Measurements from ENCODE around the gene RAD51B.

The RAD51B gene

DNA sequence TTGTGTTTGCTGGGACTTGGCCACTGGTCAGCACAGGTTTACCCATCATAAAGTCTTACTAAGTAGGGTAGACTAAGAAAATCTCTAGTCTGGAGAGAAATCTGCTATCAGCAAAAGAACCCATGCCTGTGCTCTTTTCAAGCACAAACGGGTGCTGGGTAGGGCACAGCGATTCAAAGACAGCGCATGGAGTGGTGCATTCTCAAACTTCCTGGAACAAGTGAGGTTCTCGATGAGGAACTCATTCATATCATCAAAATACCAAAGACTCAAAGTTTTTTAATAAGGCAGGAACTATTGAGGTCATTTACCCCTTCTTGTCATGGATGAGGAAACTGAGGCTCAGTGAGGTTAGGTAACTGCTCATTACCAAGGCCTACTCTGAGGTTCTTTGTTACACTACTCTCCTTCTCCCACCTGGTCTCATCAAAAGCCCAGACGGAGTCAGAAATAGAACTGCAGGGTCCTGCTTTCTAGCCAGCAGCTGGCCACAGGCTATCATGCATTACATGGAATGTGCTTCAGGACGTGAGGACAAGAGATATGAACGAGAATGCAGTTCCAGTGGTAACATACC is 583.0 kb downstream of the RAD51B start:
- Histone ChIP-seq H3K9ac (ENCODE audit: low read length in 5 of 5) (no peak overlapping the region), H3K9me3 (ENCODE audit: control insufficient read depth in 5 of 5, low read length in 5 of 5) (no peaks in the 10 kb centered on the region), H3K4me1 (ENCODE audit: control insufficient read depth in 5 of 5, insufficient read depth in 5 of 5, low read length in 5 of 5) (peaks cover 7 to 48% (median 33%) of the 10 kb centered on the region in 5 donors), H3K4me3 (ENCODE audit: low read depth in 1 of 5, low read length in 5 of 5) (no peak overlapping the region), H3K36me3 (ENCODE audit: control insufficient read depth in 5 of 5, insufficient read depth in 5 of 5, low read length in 5 of 5) (no peaks in the 10 kb centered on the region), H3K27ac (ENCODE audit: low read depth, low read length) (peak overlapping the region; percentile 43), H3K27me3 (ENCODE audit: control insufficient read depth in 5 of 5, insufficient read depth in 4 of 5, low read length in 5 of 5) (no peaks in the 10 kb centered on the region)

DNA sequence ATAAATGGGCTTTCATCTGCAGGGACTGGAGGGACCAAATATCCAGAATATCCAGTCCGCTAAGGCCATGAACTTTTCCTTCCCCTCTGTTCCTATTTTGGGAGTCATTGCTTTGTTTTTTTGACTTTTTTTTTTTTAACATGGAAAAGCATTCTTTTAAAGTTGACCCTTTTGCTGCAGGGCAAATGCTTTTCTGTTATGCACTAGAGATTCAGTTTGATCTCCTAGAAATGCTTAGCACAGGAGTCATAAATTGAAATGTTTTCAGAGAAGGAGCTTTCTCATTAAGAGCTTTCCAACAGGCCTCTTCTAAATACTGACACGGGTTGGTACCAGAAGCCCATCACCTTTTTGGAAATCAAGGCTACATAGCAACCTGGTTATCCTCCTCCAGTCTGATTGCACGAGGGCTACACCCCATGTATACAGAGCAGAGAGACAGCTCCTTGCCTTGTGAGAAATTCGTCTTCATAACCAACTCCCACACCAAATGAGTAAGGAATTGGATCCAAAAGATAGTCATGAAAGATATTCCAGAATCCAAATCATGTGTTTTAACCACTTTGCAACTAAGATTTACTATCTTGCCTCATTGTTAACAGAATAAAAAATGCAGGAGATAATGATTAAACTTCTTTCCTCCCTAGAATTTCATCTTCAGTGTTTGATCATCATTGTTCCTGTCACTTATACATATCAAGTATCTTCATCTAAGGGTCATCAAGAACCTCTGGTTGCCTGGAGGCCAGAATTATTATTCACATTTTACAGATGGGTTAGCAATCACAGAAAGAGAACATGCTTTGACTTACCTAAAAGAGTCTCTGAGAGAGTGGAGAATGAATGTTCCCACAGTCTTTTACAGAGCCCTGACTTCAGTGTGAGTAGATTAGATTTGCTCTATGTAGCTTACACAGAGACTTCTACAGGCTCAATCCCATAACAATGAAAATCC is 583.9 kb downstream of the RAD51B start:
- no peaks in the 10 kb centered on the region for H3K9me3 ChIP-seq (ENCODE audit: control insufficient read depth in 5 of 5, low read length in 5 of 5)
- H3K27ac ChIP-seq (ENCODE audit: low read depth, low read length): peak overlapping the region; percentile 43
- H3K9ac ChIP-seq (ENCODE audit: low read length in 5 of 5): no peak overlapping the region
- no peaks in the 10 kb centered on the region for H3K36me3 ChIP-seq (ENCODE audit: control insufficient read depth in 5 of 5, insufficient read depth in 5 of 5, low read length in 5 of 5)
- H3K27me3 ChIP-seq (ENCODE audit: control insufficient read depth in 5 of 5, insufficient read depth in 4 of 5, low read length in 5 of 5): no peaks in the 10 kb centered on the region
- H3K4me3 ChIP-seq (ENCODE audit: low read depth in 1 of 5, low read length in 5 of 5): no peak overlapping the region
- H3K4me1 ChIP-seq (ENCODE audit: control insufficient read depth in 5 of 5, insufficient read depth in 5 of 5, low read length in 5 of 5): peaks cover 7 to 39% (median 24%) of the 10 kb centered on the region in 5 donors

DNA sequence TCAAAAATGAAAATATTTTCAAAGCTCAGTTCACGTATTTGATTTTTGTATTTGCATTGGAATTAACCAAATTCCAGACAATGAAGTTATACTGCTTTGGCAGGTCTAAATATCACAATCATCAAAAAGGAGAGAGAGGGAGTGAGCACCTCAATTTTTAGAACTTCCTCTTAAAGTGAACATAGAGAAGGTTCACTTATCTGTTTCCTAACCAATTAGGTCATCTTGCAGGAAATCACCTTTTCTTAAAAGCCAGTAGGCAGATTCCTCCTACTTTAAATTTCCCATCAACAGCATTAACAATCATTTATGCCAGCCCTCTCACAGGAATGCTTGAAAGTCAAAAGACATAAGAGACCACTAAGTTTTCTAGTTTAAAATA is 584.6 kb downstream of the RAD51B start:
- Histone ChIP-seq H3K4me3 (ENCODE audit: low read depth in 1 of 5, low read length in 5 of 5) (no peak overlapping the region), H3K27ac (ENCODE audit: low read depth, low read length) (peak overlapping the region; percentile 31), H3K27me3 (ENCODE audit: control insufficient read depth in 5 of 5, insufficient read depth in 4 of 5, low read length in 5 of 5) (no peaks in the 10 kb centered on the region), H3K4me1 (ENCODE audit: control insufficient read depth in 5 of 5, insufficient read depth in 5 of 5, low read length in 5 of 5) (peaks cover 7 to 35% (median 22%) of the 10 kb centered on the region in 5 donors), H3K36me3 (ENCODE audit: control insufficient read depth in 5 of 5, insufficient read depth in 5 of 5, low read length in 5 of 5) (no peaks in the 10 kb centered on the region), H3K9me3 (ENCODE audit: control insufficient read depth in 5 of 5, low read length in 5 of 5) (no peaks in the 10 kb centered on the region), H3K9ac (ENCODE audit: low read length in 5 of 5) (no peak overlapping the region)

DNA sequence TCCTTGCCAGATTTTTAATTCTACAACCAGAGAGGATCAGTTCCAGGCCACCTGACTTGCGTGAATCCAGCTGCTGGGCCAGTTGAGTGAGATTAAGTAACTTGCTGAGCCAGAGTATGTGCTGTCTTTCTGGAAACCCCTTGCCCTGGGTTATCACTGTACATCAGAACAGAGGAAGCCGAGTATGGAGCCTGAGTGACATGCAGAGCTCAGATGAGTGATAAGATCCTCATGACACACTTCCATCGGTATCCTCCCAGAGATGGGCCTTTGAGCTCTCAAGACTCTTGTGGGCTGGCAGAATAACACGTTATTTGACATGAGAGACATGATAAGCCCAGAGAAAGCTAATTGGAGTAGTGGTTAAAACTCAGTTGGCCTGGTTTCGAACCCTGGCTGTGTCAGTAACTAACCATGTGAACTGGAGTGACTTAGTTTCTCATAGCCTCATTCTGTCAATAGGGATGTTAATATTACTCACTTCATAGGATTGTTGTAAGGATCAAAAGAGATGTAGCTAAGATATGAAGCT is 585.1 kb downstream of the RAD51B start:
- H3K4me1 ChIP-seq (ENCODE audit: control insufficient read depth in 5 of 5, insufficient read depth in 5 of 5, low read length in 5 of 5): peaks cover 7 to 37% (median 22%) of the 10 kb centered on the region in 5 donors
- no peaks in the 10 kb centered on the region for H3K36me3 ChIP-seq (ENCODE audit: control insufficient read depth in 5 of 5, insufficient read depth in 5 of 5, low read length in 5 of 5)
- peak overlapping the region; percentile 31 for H3K27ac ChIP-seq (ENCODE audit: low read depth, low read length)
- no peak overlapping the region for H3K9ac ChIP-seq (ENCODE audit: low read length in 5 of 5)
- H3K4me3 ChIP-seq (ENCODE audit: low read depth in 1 of 5, low read length in 5 of 5): no peak overlapping the region
- no peaks in the 10 kb centered on the region for H3K9me3 ChIP-seq (ENCODE audit: control insufficient read depth in 5 of 5, low read length in 5 of 5)
- no peaks in the 10 kb centered on the region for H3K27me3 ChIP-seq (ENCODE audit: control insufficient read depth in 5 of 5, insufficient read depth in 4 of 5, low read length in 5 of 5)

DNA sequence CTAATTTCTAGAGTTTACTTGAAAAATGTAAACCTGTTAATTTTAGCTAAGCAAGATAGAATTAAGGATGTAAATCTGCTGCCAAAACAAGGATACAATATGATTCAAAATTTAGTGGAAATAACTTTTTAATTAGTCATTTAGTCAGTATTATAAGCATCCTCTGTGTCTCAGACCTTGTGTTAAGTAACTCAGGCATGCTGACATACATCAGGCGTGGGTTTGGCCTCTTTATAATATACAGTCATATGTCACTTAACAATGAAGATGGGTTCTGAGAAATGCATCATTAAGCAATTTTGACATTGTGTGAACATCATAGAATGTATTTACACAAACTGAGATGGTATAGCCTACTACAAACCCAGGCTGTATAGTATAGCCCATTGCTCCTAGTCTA is 586.4 kb downstream of the RAD51B start:
- no peaks in the 10 kb centered on the region for H3K36me3 ChIP-seq (ENCODE audit: control insufficient read depth in 5 of 5, insufficient read depth in 5 of 5, low read length in 5 of 5)
- H3K9me3 ChIP-seq (ENCODE audit: control insufficient read depth in 5 of 5, low read length in 5 of 5): no peaks in the 10 kb centered on the region
- H3K27me3 ChIP-seq (ENCODE audit: control insufficient read depth in 5 of 5, insufficient read depth in 4 of 5, low read length in 5 of 5): no peaks in the 10 kb centered on the region
- no peak overlapping the region for H3K9ac ChIP-seq (ENCODE audit: low read length in 5 of 5)
- no peak overlapping the region for H3K27ac ChIP-seq (ENCODE audit: low read depth, low read length)
- H3K4me1 ChIP-seq (ENCODE audit: control insufficient read depth in 5 of 5, insufficient read depth in 5 of 5, low read length in 5 of 5): peaks cover 7 to 26% (median 19%) of the 10 kb centered on the region in 5 donors
- no peak overlapping the region for H3K4me3 ChIP-seq (ENCODE audit: low read depth in 1 of 5, low read length in 5 of 5)

DNA sequence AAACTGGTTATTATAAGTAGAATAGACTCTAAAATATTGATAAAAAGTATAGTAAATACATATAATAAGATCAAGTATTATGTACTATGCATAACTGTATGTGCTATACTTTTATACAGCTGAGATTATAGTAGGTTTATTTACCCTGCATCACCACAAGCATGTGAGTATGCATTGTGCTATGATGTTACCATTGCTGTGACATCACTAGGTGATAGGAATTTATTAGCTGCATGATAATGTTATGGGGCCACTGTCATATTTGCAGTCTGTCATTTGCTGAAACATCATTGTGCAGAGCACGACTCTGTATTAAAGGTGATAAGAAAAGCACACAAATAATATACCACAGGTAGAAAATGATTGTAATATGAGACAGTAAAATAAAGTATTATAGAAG is 587.7 kb downstream of the RAD51B start:
- no peak overlapping the region for H3K9ac ChIP-seq (ENCODE audit: low read length in 5 of 5)
- H3K27me3 ChIP-seq (ENCODE audit: control insufficient read depth in 5 of 5, insufficient read depth in 4 of 5, low read length in 5 of 5): no peaks in the 10 kb centered on the region
- no peaks in the 10 kb centered on the region for H3K36me3 ChIP-seq (ENCODE audit: control insufficient read depth in 5 of 5, insufficient read depth in 5 of 5, low read length in 5 of 5)
- no peak overlapping the region for H3K27ac ChIP-seq (ENCODE audit: low read depth, low read length)
- no peak overlapping the region for H3K4me3 ChIP-seq (ENCODE audit: low read depth in 1 of 5, low read length in 5 of 5)
- H3K9me3 ChIP-seq (ENCODE audit: control insufficient read depth in 5 of 5, low read length in 5 of 5): no peaks in the 10 kb centered on the region
- peaks cover 7 to 22% (median 19%) of the 10 kb centered on the region in 5 donors for H3K4me1 ChIP-seq (ENCODE audit: control insufficient read depth in 5 of 5, insufficient read depth in 5 of 5, low read length in 5 of 5)

DNA sequence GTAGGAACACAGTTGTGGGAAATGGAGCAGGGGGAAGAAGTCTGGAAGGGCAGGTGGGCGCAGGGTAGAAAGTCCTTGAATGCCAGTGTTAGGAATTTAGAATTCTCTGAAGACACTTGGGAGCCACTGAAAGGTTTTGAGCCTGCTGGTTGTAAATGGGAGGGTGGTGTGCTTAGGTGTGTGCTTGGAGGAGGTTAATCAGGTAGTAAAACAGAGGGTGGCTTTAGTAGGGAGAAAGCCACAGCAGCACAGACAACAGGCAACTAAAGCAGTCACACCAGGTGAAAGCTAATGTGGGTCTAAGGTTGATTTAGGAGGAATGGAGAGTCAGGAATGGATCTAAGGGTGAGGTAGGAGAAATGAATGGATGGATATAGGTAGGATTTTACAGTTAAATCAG is 588.2 kb downstream of the RAD51B start:
- H3K4me1 ChIP-seq (ENCODE audit: control insufficient read depth in 5 of 5, insufficient read depth in 5 of 5, low read length in 5 of 5): peaks cover 7 to 17% (median 15%) of the 10 kb centered on the region in 5 donors
- H3K27ac ChIP-seq (ENCODE audit: low read depth, low read length): no peak overlapping the region
- no peak overlapping the region for H3K9ac ChIP-seq (ENCODE audit: low read length in 5 of 5)
- H3K36me3 ChIP-seq (ENCODE audit: control insufficient read depth in 5 of 5, insufficient read depth in 5 of 5, low read length in 5 of 5): no peaks in the 10 kb centered on the region
- H3K27me3 ChIP-seq (ENCODE audit: control insufficient read depth in 5 of 5, insufficient read depth in 4 of 5, low read length in 5 of 5): no peaks in the 10 kb centered on the region
- no peaks in the 10 kb centered on the region for H3K9me3 ChIP-seq (ENCODE audit: control insufficient read depth in 5 of 5, low read length in 5 of 5)
- H3K4me3 ChIP-seq (ENCODE audit: low read depth in 1 of 5, low read length in 5 of 5): no peak overlapping the region

DNA sequence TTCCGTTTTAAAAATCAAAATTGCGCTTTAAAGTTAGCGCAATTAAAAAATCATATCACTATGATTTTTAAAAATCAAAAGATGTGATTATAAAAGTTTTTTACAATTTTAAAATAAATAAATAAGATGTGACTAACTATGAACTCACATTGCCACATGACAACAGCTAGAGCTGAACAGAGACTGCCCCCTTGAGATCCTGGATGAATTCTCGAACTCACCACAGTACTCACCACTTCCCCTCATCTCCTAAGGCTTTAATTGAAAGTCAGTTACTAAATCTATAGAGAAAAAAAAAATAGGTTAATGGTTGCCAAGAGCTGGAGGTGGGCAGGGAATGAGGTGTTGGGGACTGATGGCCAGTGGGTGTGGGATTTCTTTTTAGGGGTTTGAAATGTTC is 589.1 kb downstream of the RAD51B start:
- Histone ChIP-seq H3K36me3 (ENCODE audit: control insufficient read depth in 5 of 5, insufficient read depth in 5 of 5, low read length in 5 of 5) (no peaks in the 10 kb centered on the region), H3K27ac (ENCODE audit: low read depth, low read length) (no peak overlapping the region)

DNA sequence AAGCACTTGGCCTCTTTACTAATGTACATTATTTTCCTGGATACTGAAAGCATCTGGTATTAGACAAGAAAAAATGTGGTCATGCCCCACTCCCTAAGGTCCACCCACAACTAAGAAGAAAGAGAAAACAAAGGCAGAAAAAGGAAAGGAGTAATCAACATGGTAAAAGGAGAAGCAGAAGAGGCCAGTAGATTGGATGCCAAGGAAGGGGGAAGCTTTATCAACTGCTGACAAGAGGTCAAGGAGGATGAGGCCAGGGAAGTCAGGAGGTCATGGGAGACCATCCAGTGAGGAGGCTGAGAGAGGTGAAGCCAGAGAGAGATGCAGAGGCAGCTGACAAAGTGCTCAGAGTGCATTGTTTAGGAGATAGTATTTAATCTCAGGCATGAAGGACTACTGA is 589.8 kb downstream of the RAD51B start:
- Histone ChIP-seq H3K27ac (ENCODE audit: low read depth, low read length) (no peak overlapping the region), H3K9ac (ENCODE audit: low read length in 5 of 5) (no peak overlapping the region), H3K27me3 (ENCODE audit: control insufficient read depth in 5 of 5, insufficient read depth in 4 of 5, low read length in 5 of 5) (no peaks in the 10 kb centered on the region), H3K36me3 (ENCODE audit: control insufficient read depth in 5 of 5, insufficient read depth in 5 of 5, low read length in 5 of 5) (no peaks in the 10 kb centered on the region), H3K4me1 (ENCODE audit: control insufficient read depth in 5 of 5, insufficient read depth in 5 of 5, low read length in 5 of 5) (peaks cover 0 to 14% (median 6%) of the 10 kb centered on the region in 5 donors), H3K4me3 (ENCODE audit: low read depth in 1 of 5, low read length in 5 of 5) (no peak overlapping the region), H3K9me3 (ENCODE audit: control insufficient read depth in 5 of 5, low read length in 5 of 5) (no peaks in the 10 kb centered on the region)

More for the DNA sequence above, 589.1 kb downstream of the RAD51B start:
- H3K9ac ChIP-seq (ENCODE audit: low read length in 5 of 5): no peak overlapping the region
- H3K9me3 ChIP-seq (ENCODE audit: control insufficient read depth in 5 of 5, low read length in 5 of 5): no peaks in the 10 kb centered on the region
- H3K4me3 ChIP-seq (ENCODE audit: low read depth in 1 of 5, low read length in 5 of 5): no peak overlapping the region
- no peaks in the 10 kb centered on the region for H3K27me3 ChIP-seq (ENCODE audit: control insufficient read depth in 5 of 5, insufficient read depth in 4 of 5, low read length in 5 of 5)
- peaks cover 0 to 11% (median 6%) of the 10 kb centered on the region in 5 donors for H3K4me1 ChIP-seq (ENCODE audit: control insufficient read depth in 5 of 5, insufficient read depth in 5 of 5, low read length in 5 of 5)
